Gastrocnemius medialis (tissue), 4 donors: Measurements from ENCODE around the gene FBXO42.

ENCODE experiments used
- POLR2A ChIP-seq, 2 donors: fragments of 450-650 bp; IDR thresholded peaks; one replicate each; pipeline ENCODE4 v1.6.1; 2017; ENCODE audit warnings: antibody characterized with exemption in 2 of 2, mild to moderate bottlenecking in 2 of 2, moderate library complexity in 2 of 2
- TF ChIP-seq, protein P1 (sequence below), 5 experiments: fragments of 450-650 bp in 3 of 5; fragments of 200-600 bp in 2 of 5; sonication (generic) in 2 of 5; IDR thresholded peaks in 4 of 5; conservative IDR thresholded peaks in 1 of 5; 1 replicate in 4 of 5; 2 replicates in 1 of 5; pipeline ENCODE4 v1.5.1; 2016 to 2019; ENCODE audit warnings: antibody characterized with exemption in 5 of 5, mild to moderate bottlenecking in 3 of 5, moderate library complexity in 3 of 5

GRCh38 chr1:16258591-16259135, 93.6 kb downstream of the FBXO42 start:
- TF ChIP-seq, protein P1, sequence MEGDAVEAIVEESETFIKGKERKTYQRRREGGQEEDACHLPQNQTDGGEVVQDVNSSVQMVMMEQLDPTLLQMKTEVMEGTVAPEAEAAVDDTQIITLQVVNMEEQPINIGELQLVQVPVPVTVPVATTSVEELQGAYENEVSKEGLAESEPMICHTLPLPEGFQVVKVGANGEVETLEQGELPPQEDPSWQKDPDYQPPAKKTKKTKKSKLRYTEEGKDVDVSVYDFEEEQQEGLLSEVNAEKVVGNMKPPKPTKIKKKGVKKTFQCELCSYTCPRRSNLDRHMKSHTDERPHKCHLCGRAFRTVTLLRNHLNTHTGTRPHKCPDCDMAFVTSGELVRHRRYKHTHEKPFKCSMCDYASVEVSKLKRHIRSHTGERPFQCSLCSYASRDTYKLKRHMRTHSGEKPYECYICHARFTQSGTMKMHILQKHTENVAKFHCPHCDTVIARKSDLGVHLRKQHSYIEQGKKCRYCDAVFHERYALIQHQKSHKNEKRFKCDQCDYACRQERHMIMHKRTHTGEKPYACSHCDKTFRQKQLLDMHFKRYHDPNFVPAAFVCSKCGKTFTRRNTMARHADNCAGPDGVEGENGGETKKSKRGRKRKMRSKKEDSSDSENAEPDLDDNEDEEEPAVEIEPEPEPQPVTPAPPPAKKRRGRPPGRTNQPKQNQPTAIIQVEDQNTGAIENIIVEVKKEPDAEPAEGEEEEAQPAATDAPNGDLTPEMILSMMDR (IDR thresholded peaks at IDR 0.05 in 4 of 5, conservative IDR thresholded peaks at IDR 0.05 in 1 of 5), result no peak
- TF ChIP-seq POLR2A (IDR thresholded peaks at IDR 0.05), result no peak
